MM.1S (cell line): ENCODE data around the gene SLC22A14.

Experiments
- DNase-seq: peaks from one replicate; pipeline ENCODE4 v3.0.0-alpha.2; 2015
- H2AFZ ChIP-seq: fragments of 300-600 bp; sonication (generic); 2 replicates; pipeline ENCODE4 v1.6.0; 2016; ENCODE audit warnings: antibody characterized with exemption, low read length
- H3F3A ChIP-seq: fragments of 300-600 bp; sonication (generic); 2 replicates; pipeline ENCODE4 v1.6.1; 2016; ENCODE audit warnings: mild to moderate bottlenecking, antibody characterized with exemption, low read length, moderate library complexity, mixed read lengths; ENCODE audit not compliant: insufficient read depth
- H3K27ac ChIP-seq: fragments of 300-600 bp; sonication (generic); 2 replicates; pipeline ENCODE4 v1.5.1; 2016; ENCODE audit warnings: mild to moderate bottlenecking, low read length
- H3K27me3 ChIP-seq: fragments of 300-600 bp; sonication (generic); replicated peaks from 2 replicates; pipeline ENCODE4 v1.6.0; 2016; ENCODE audit warnings: low read length; ENCODE audit not compliant: insufficient read depth
- H3K36me3 ChIP-seq: fragments of 300-600 bp; sonication (generic); replicated peaks from 2 replicates; pipeline ENCODE4 v1.6.1; 2016; ENCODE audit warnings: mild to moderate bottlenecking, low read length, mixed read lengths; ENCODE audit not compliant: insufficient read depth
- H3K4me1 ChIP-seq: fragments of 300-600 bp; sonication (generic); 2 replicates; pipeline ENCODE4 v1.6.1; 2016; ENCODE audit warnings: low read length, mixed read lengths
- H3K4me2 ChIP-seq: fragments of 300-600 bp; sonication (generic); 2 replicates; pipeline ENCODE4 v1.6.0; 2016; ENCODE audit warnings: low read depth, low read length
- H3K4me3 ChIP-seq: fragments of 300-600 bp; sonication (generic); 2 replicates; pipeline ENCODE4 v1.5.1; 2016; ENCODE audit warnings: low read length, mixed read lengths
- H3K79me2 ChIP-seq: fragments of 300-600 bp; sonication (generic); 2 replicates; pipeline ENCODE4 v1.6.1; 2016; ENCODE audit warnings: mixed run types, low read length, mixed read lengths
- H3K9ac ChIP-seq: fragments of 300-600 bp; sonication (generic); 2 replicates; pipeline ENCODE4 v1.6.1; 2016; ENCODE audit warnings: low read length, mixed read lengths
- H3K9me2 ChIP-seq: fragments of 300-600 bp; sonication (generic); replicated peaks from 2 replicates; pipeline ENCODE4 v1.6.1; 2016; ENCODE audit warnings: mild to moderate bottlenecking, low read length, mixed read lengths; ENCODE audit not compliant: insufficient read depth
- H3K9me3 ChIP-seq: fragments of 300-600 bp; sonication (generic); replicated peaks from 2 replicates; pipeline ENCODE4 v1.6.1; 2016; ENCODE audit warnings: mild to moderate bottlenecking, low read length, mixed read lengths; ENCODE audit not compliant: insufficient read depth
- H4K20me1 ChIP-seq: fragments of 300-600 bp; sonication (generic); 2 replicates; pipeline ENCODE4 v1.6.1; 2016; ENCODE audit warnings: mild to moderate bottlenecking, low read length, moderate library complexity, mixed read lengths; ENCODE audit not compliant: insufficient read depth
- CTCF ChIP-seq: fragments of 300-600 bp; sonication (generic); IDR thresholded peaks from 2 replicates; pipeline ENCODE4 v1.5.1; 2016; ENCODE audit warnings: antibody characterized with exemption, low read length, mixed read lengths
- EZH2 ChIP-seq: fragments of 300-600 bp; sonication (generic); optimal IDR thresholded peaks from 2 replicates; pipeline ENCODE3; 2017; ENCODE audit warnings: low read depth, mild to moderate bottlenecking, antibody characterized with exemption, low read length, mixed read lengths
- EZH2phosphoT487 ChIP-seq: fragments of 300-600 bp; sonication (generic); IDR thresholded peaks from 2 replicates; pipeline ENCODE4 v1.6.1; 2018; ENCODE audit warnings: antibody characterized with exemption, low read length

The SLC22A14 gene

GRCh38 chr3:38255627-38256026, 26.5 kb upstream of the SLC22A14 start:
- H3K9me2 ChIP-seq = no peaks in the 10 kb centered on the region
- H3F3A ChIP-seq = no peaks in the 10 kb centered on the region
- H3K27me3 ChIP-seq = no peaks in the 10 kb centered on the region
- no peak overlapping the region for H3K4me2 ChIP-seq
- no peaks in the 10 kb centered on the region for H3K9me3 ChIP-seq
- H2AFZ ChIP-seq = no peak overlapping the region
- no peak for DNase-seq
- no peaks in the 10 kb centered on the region for H3K4me1 ChIP-seq
- no peaks in the 10 kb centered on the region for H3K79me2 ChIP-seq
- H3K4me3 ChIP-seq = no peak overlapping the region
- H4K20me1 ChIP-seq = no peaks in the 10 kb centered on the region
- no peak overlapping the region for H3K9ac ChIP-seq
- peaks cover 4% of the 10 kb centered on the region; the same call in 1 of the 2 replicates for H3K36me3 ChIP-seq
- H3K27ac ChIP-seq = no peak overlapping the region
- TF ChIP-seq CTCF = no peak
- TF ChIP-seq EZH2 = no peak

- no peaks in the 10 kb centered on the region for H4K20me1 ChIP-seq
- no peak overlapping the region for H3K27ac ChIP-seq
- no peaks in the 10 kb centered on the region for H3K9me3 ChIP-seq
- no peaks in the 10 kb centered on the region for H3K4me1 ChIP-seq
- no peak overlapping the region for H3K4me3 ChIP-seq
- no peaks in the 10 kb centered on the region for H3K79me2 ChIP-seq
- no peak overlapping the region for H2AFZ ChIP-seq
- H3K36me3 ChIP-seq = peaks cover 4% of the 10 kb centered on the region; the same call in 1 of the 2 replicates
- H3K4me2 ChIP-seq = no peak overlapping the region
- no peaks in the 10 kb centered on the region for H3K9me2 ChIP-seq
- H3K27me3 ChIP-seq = no peaks in the 10 kb centered on the region
- TF ChIP-seq CTCF = no peak
- no peak for TF ChIP-seq EZH2
- no peak for TF ChIP-seq EZH2phosphoT487
- no peaks in the 10 kb centered on the region for H3F3A ChIP-seq
- DNase-seq = no peak
- no peak overlapping the region for H3K9ac ChIP-seq
These were observed 24.5 kb upstream of the SLC22A14 start for GRCh38 chr3:38257583-38257982.

- Histone ChIP-seq H2AFZ (no peak overlapping the region), H3F3A (no peaks in the 10 kb centered on the region), H3K36me3 (no peaks in the 10 kb centered on the region), H4K20me1 (no peaks in the 10 kb centered on the region), H3K27ac (no peak overlapping the region), H3K9me3 (no peaks in the 10 kb centered on the region), H3K79me2 (no peaks in the 10 kb centered on the region), H3K4me3 (no peak overlapping the region), H3K9ac (no peak overlapping the region), H3K27me3 (no peaks in the 10 kb centered on the region), H3K4me1 (no peaks in the 10 kb centered on the region), H3K9me2 (no peaks in the 10 kb centered on the region), H3K4me2 (no peak overlapping the region)
- no peak for DNase-seq
- TF ChIP-seq CTCF (no peak), EZH2 (no peak), EZH2phosphoT487 (no peak)
These were observed 21.6 kb upstream of the SLC22A14 start for GRCh38 chr3:38260474-38260873.
